Measurements from ENCODE around the gene MECR.

The MECR gene

DNA sequence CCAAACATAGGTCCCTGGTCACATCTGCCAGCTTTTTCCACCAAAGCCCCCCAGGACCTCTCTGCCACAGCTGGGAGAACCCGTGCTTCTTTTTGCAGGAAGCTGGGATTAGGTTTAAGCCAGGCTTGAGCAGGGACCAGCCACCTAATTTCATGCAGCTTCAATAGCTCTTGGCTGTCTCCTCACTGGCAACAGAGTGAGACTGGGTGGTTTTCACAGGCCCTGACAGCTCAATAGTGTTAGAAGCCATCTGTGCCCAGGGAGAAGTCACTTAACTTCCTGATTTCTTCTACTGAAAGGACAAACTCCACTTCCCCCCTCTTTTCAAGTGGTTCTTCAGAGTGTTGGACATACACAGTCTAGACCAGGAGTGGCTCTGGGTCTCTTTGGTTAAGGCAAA is 28.7 kb downstream of the MECR start:
- no peak overlapping the region for H3K4me3 ChIP-seq (ENCODE audit: low read length)
- TF ChIP-seq, protein P1, sequence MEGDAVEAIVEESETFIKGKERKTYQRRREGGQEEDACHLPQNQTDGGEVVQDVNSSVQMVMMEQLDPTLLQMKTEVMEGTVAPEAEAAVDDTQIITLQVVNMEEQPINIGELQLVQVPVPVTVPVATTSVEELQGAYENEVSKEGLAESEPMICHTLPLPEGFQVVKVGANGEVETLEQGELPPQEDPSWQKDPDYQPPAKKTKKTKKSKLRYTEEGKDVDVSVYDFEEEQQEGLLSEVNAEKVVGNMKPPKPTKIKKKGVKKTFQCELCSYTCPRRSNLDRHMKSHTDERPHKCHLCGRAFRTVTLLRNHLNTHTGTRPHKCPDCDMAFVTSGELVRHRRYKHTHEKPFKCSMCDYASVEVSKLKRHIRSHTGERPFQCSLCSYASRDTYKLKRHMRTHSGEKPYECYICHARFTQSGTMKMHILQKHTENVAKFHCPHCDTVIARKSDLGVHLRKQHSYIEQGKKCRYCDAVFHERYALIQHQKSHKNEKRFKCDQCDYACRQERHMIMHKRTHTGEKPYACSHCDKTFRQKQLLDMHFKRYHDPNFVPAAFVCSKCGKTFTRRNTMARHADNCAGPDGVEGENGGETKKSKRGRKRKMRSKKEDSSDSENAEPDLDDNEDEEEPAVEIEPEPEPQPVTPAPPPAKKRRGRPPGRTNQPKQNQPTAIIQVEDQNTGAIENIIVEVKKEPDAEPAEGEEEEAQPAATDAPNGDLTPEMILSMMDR (conservative IDR thresholded peaks at IDR 0.05; ENCODE audit: low read length) = no peak
- peak; percentile 10 for DNase-seq (ENCODE audit: low read depth)

GRCh38 chr1:29201595-29202051 is 29.1 kb downstream of the MECR start:
- H3K4me3 ChIP-seq (ENCODE audit: low read length) = no peak overlapping the region
- TF ChIP-seq, protein P1 (conservative IDR thresholded peaks at IDR 0.05; ENCODE audit: low read length) = no peak
- DNase-seq (ENCODE audit: low read depth) = no peak

DNA sequence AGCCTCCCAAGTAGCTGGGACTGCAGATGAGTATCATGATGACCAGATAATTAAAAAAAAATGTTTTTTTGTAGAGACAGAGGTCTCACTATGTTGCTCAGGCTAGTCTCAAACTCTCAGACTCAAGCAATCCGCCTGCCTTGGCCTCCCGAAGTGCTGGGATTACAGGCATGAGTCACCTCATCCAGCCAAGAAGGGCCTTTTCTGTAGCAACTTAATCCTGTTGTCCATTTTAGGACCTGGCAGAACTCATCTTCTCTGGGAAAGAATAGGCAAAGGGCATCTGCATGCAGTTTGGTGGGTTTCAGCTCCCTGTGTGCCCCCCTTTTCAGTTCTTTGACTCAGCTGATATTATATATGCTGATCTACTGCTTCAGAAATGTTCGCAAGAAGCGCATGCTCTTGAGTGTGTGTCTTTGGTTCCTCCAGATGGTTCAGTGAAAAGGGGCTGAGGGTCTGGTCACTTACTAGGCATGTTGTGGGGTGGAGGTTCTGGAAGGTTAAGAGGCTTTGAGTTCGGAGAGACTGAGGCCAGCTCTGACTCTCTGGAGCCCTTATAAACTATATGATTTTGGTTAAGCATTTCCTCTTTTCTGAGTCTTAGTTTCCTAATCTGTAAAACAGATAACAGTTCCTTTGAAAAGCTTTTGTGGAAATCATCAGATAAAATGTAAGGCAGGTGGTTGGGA is 29.7 kb downstream of the MECR start:
- no peak overlapping the region for H3K4me3 ChIP-seq (ENCODE audit: low read length)
- peak; percentile 12 for DNase-seq (ENCODE audit: low read depth)

DNA sequence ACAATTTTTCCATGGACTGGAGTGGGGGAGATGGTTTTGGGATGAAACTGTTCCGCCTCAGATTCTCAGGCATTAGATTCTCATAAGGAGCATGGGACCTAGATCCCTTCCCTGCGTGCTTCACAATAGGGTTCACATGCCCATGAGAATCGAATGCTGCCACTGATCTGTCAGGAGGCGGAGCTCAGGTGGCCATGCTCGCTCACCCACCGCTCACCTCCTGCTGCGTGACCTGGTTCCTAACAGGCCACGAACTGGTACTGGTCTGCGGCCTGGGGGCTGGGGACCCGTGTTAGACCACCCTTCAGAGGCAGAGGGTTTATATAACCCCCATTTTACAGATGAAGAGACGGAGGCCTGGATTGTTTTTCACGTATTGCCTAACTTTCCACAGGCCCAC is 32.7 kb downstream of the MECR start:
- H3K4me3 ChIP-seq (ENCODE audit: low read length) = no peak overlapping the region
- TF ChIP-seq, protein P1 (conservative IDR thresholded peaks at IDR 0.05; ENCODE audit: low read length) = no peak

More for the DNA sequence above, 29.7 kb downstream of the MECR start:
- TF ChIP-seq, protein P1 (conservative IDR thresholded peaks at IDR 0.05; ENCODE audit: low read length) = no peak

DNA sequence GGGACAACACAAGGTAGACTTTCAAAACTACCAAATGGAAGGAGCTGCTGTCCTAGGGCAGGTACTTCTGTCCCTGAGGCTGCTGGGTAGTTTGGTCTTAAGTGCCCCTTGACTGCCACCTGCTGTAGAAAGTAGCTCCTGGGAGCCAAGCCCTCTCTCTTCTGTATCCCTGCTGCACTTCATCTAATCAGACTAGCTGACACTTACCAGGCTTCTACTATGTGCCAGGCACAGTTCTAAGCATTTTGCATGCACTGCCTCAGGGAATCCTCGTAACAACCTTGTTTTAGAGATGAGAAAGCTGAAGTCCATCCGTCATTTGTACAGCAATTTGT is 33.2 kb downstream of the MECR start:
- no peak overlapping the region for H3K4me3 ChIP-seq (ENCODE audit: low read length)
- peak; percentile 50 for DNase-seq (ENCODE audit: low read depth)
- TF ChIP-seq, protein P1 (conservative IDR thresholded peaks at IDR 0.05; ENCODE audit: low read length) = peak; percentile 53

More for the DNA sequence above, 32.7 kb downstream of the MECR start:
- DNase-seq (ENCODE audit: low read depth) = no peak

GRCh38 chr1:29196863-29197589 is 33.7 kb downstream of the MECR start:
- DNase-seq (ENCODE audit: low read depth) = peak; percentile 95
- TF ChIP-seq, protein P1 (conservative IDR thresholded peaks at IDR 0.05; ENCODE audit: low read length) = no peak

GRCh38 chr1:29195881-29196291 is 34.8 kb downstream of the MECR start:
- peak; percentile 25 for DNase-seq (ENCODE audit: low read depth)
- TF ChIP-seq, protein P1 (conservative IDR thresholded peaks at IDR 0.05; ENCODE audit: low read length) = no peak
- no peak overlapping the region for H3K4me3 ChIP-seq (ENCODE audit: low read length)

More at GRCh38 chr1:29196863-29197589, 33.7 kb downstream of the MECR start:
- no peak overlapping the region for H3K4me3 ChIP-seq (ENCODE audit: low read length)

All from AG10803 (cell line).